Activated naive CD8-positive, alpha-beta T cell treated with anti-CD3 and anti-CD28 coated beads, Interleukin-2, amount 50 U/mL, for 24 hours (primary cell): ENCODE measurements around the gene PARP1.

Experiments used
- ATAC-seq: fragments of 150-1000 bp; cut with Tn5 transposase; one replicate; pipeline ENCODE4 v1.10.0; 2021
- DNase-seq: peaks from one replicate; pipeline ENCODE4 v3.0.0; 2021
- H3K27ac Mint-ChIP-seq: one replicate; pipeline ENCODE4 v1.8.0; 2021; ENCODE audit warnings: mild to moderate bottlenecking, mixed read lengths
- H3K27me3 Mint-ChIP-seq: one replicate; pipeline ENCODE4 v1.8.0; 2021; ENCODE audit warnings: mixed read lengths
- H3K36me3 Mint-ChIP-seq: one replicate; pipeline ENCODE4 v1.8.0; 2021; ENCODE audit warnings: low read depth, mixed read lengths
- H3K4me1 Mint-ChIP-seq: one replicate; pipeline ENCODE4 v1.8.0; 2021; ENCODE audit warnings: mixed read lengths
- H3K4me3 Mint-ChIP-seq: one replicate; pipeline ENCODE4 v1.8.0; 2021; ENCODE audit warnings: mild to moderate bottlenecking, moderate library complexity, mixed read lengths
- H3K9me3 Mint-ChIP-seq: one replicate; pipeline ENCODE4 v1.8.0; 2021; ENCODE audit warnings: mixed read lengths

The PARP1 gene

DNA sequence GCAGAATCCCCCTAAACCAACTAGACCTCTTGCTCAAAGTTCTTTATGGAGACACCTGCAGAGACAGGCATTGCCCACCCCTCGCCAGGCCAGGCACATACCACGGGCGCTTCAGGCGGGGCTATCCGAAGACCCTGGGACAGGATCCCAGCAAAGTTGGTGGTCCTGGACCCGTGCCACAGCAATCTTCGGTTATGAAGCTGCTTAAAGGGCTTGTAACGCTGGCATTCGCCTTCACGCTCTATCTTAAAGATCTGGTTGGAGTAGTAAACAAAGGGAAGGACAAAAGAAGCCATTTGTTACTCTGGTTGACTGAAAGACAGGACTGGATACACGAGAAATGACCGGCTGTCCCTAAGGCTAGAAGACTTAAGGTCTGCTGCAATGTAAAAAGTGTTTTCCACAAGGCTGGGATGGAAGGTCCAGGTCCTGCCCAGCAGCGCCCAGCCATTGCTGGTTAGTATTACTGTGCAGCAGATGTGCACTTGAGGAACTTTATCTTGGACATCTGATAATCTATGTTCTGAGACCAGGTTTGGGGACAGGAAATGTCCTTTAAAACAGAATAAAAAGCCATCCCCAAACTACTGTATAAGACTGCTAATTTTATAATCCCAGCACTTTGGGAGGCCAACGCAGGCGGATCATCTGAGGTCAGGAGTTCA, 42.9 kb downstream of the PARP1 start:
- Mint-ChIP-seq H3K4me3 (no peak overlapping the region), H3K4me1 (no peaks in the 10 kb centered on the region), H3K27me3 (no peaks in the 10 kb centered on the region), H3K36me3 (peaks cover 55% of the 10 kb centered on the region), H3K9me3 (no peaks in the 10 kb centered on the region), H3K27ac (no peak overlapping the region)
- no peak for ATAC-seq
- no peak for DNase-seq

- Mint-ChIP-seq H3K36me3 (peaks cover 56% of the 10 kb centered on the region), H3K27me3 (no peaks in the 10 kb centered on the region), H3K4me3 (no peak overlapping the region), H3K9me3 (no peaks in the 10 kb centered on the region), H3K27ac (no peak overlapping the region), H3K4me1 (no peaks in the 10 kb centered on the region)
- ATAC-seq (no peak), DNase-seq (no peak)
Measured at GRCh38 chr1:226364514-226364899, 43.4 kb downstream of the PARP1 start.

DNA sequence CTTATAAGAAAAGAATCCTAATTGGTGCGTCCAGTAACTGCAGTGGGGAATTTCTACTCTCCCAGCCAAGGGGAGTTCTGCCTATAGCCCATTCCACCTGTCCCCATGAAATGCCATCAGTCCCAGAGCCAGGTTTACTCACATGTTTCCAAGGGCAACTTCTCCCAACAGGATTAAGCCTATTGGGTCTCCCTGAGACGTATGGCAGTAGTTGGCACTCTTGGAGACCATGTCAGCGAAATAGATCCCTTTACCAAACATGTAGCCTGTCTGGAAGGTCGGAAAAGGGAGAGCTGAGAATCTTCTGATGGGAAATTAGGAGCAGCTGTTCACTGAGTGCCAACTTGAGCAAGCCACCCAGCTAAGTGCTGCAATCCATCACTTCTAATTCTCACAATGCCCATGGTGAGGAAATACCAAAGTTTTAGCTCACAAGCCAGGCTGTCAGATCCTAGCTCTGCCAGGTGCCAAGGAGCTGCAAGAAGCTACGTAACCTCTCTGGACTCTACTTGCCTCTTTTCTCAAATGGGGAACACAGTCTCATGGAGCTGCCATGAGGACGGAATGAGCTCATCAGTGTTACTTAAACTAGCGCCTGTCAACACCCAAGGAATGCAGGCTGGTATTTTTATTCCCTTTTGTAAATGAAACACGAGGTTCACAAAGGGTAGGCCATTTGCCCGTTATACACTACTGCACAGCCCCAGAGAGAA, 43.9 kb downstream of the PARP1 start:
- no peaks in the 10 kb centered on the region for H3K9me3 Mint-ChIP-seq
- ATAC-seq (no peak), DNase-seq (no peak)
- H3K27me3 Mint-ChIP-seq, result no peaks in the 10 kb centered on the region
- H3K36me3 Mint-ChIP-seq, result peaks cover 57% of the 10 kb centered on the region
- no peaks in the 10 kb centered on the region for H3K4me1 Mint-ChIP-seq
- H3K4me3 Mint-ChIP-seq, result no peak overlapping the region
- H3K27ac Mint-ChIP-seq, result no peak overlapping the region

DNA sequence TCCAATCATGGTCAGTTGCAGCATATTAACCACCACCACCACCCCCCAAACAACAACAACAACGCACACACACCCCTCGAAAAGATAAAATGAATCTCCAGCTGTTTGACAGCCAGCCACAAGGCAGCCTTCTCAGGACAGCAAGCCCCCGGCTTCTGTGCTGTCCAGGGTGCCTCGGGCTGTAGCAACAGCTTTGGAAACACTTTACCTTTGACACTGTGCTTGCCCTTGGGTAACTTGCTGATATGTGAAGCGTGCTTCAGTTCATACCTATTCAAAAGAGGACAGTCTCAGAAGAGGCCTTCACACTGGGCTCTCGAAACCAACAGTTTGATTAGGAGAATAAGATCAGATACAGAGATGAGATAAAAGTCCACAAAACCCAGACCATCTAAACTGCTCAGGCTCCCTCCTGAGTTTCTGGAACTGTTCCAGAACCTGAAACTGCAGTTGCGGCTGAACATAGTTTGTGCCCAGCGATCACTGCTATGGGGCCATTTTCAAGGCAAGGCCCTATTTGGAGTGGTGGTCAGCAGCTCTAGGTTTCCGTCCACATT, 44.9 kb downstream of the PARP1 start:
- DNase-seq, result no peak
- Mint-ChIP-seq H3K36me3 (peaks cover 59% of the 10 kb centered on the region), H3K27me3 (no peaks in the 10 kb centered on the region)

GRCh38 chr1:226362361-226362760, 45.5 kb downstream of the PARP1 start:
- no peak overlapping the region for H3K4me3 Mint-ChIP-seq
- peaks cover 59% of the 10 kb centered on the region for H3K36me3 Mint-ChIP-seq
- DNase-seq (no peak), ATAC-seq (no peak)
- H3K9me3 Mint-ChIP-seq, result no peaks in the 10 kb centered on the region
- no peaks in the 10 kb centered on the region for H3K4me1 Mint-ChIP-seq
- H3K27ac Mint-ChIP-seq, result no peak overlapping the region
- H3K27me3 Mint-ChIP-seq, result no peaks in the 10 kb centered on the region

More for the DNA sequence above, 44.9 kb downstream of the PARP1 start:
- H3K27ac Mint-ChIP-seq, result no peak overlapping the region
- no peak for ATAC-seq
- H3K4me3 Mint-ChIP-seq, result no peak overlapping the region
- H3K9me3 Mint-ChIP-seq, result no peaks in the 10 kb centered on the region
- no peaks in the 10 kb centered on the region for H3K4me1 Mint-ChIP-seq

DNA sequence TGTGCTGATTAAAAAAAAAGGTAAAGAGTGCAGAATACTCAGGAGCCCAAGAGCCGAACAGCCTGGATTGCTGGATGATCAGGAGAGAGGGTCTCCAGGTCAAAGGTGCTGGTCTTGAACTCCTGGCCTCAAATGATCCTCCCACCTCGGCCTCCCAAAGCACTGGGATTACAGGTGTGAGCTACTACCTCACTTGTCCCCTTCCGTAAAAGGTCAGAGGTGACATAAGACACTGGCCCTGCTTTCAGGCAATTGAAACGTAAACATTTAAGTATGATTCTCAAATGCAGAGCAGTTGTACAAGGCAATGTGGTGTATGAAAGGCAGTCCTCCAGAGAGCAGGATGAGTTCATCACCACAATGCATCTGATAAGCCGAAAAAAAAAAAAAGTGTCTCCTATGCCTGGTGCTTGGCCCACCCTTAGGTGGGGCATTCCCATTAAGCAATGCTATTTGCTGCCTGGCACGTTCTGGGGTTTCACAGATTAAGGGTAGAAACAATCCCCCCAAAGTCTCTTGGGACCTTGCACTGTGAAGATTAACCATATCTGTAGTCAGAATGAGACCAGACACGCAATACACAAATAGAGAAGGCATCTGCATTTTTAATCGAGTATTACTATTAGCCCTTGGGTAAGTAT, 47.7 kb downstream of the PARP1 start:
- no peaks in the 10 kb centered on the region for H3K27me3 Mint-ChIP-seq
- H3K4me3 Mint-ChIP-seq, result no peak overlapping the region
- no peaks in the 10 kb centered on the region for H3K9me3 Mint-ChIP-seq
- ATAC-seq (no peak), DNase-seq (no peak)
- no peak overlapping the region for H3K27ac Mint-ChIP-seq
- H3K36me3 Mint-ChIP-seq, result peaks cover 50% of the 10 kb centered on the region
- no peaks in the 10 kb centered on the region for H3K4me1 Mint-ChIP-seq

GRCh38 chr1:226357416-226357815, 50.5 kb downstream of the PARP1 start:
- H3K36me3 Mint-ChIP-seq, result peaks cover 33% of the 10 kb centered on the region
- no peak overlapping the region for H3K4me3 Mint-ChIP-seq
- no peak overlapping the region for H3K27ac Mint-ChIP-seq
- ATAC-seq (no peak), DNase-seq (no peak)
- H3K27me3 Mint-ChIP-seq, result no peaks in the 10 kb centered on the region
- H3K9me3 Mint-ChIP-seq, result no peaks in the 10 kb centered on the region
- no peaks in the 10 kb centered on the region for H3K4me1 Mint-ChIP-seq

- peaks cover 19% of the 10 kb centered on the region for H3K36me3 Mint-ChIP-seq
- ATAC-seq, result no peak
- H3K4me1 Mint-ChIP-seq, result no peaks in the 10 kb centered on the region
- H3K27ac Mint-ChIP-seq, result no peak overlapping the region
- DNase-seq, result no peak
- no peaks in the 10 kb centered on the region for H3K9me3 Mint-ChIP-seq
- H3K4me3 Mint-ChIP-seq, result no peak overlapping the region
- H3K27me3 Mint-ChIP-seq, result no peaks in the 10 kb centered on the region
Measured at GRCh38 chr1:226355669-226356551, 52.0 kb downstream of the PARP1 start.

- ATAC-seq (no peak), DNase-seq (no peak)
- Mint-ChIP-seq H3K27ac (no peak overlapping the region), H3K27me3 (no peaks in the 10 kb centered on the region), H3K9me3 (no peaks in the 10 kb centered on the region), H3K4me3 (no peak overlapping the region), H3K36me3 (peaks cover 12% of the 10 kb centered on the region), H3K4me1 (peaks cover under 1% of the 10 kb centered on the region)
Measured at GRCh38 chr1:226355016-226355415, 52.9 kb downstream of the PARP1 start.

DNA sequence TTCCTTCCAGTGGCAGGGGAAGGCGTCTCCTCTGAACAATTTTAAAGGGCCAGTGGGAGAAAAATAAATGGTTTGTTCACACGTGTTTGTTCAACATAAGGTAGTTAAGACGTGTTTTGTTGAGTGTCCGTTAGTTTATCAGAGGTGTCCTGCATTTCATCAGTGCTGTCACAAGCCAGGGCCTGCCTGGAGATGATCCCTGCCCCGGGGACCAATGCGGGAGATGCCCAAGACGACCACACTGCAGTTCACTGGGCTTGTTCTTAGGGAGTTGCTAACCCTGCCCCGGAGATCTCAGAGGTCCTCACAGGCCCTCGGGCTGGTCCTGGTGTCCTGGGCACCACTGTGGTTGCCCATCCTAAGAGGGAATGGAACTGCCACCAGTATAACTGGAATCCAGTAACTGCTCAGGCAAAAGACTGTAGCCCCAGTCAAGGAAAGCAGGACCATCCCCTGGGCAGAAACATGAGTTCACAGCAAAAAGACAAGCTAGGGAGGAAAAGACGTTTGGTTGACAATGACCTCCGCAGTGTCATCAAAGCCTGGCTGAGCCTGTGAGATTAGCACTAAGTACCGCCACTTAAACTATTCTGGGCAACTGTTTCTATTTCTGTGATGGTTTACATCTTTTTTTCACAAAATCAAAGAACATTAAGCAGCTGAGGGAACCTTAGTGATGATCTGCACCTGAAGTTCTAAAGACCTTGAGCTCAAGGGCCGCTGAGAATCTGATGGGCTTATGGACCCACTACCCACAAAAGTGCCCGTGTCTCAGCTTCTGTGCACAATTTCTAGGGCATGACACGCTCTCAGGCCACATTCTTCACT, 54.0 kb downstream of the PARP1 start:
- H3K4me1 Mint-ChIP-seq, result peaks cover 2% of the 10 kb centered on the region
- H3K4me3 Mint-ChIP-seq, result no peak overlapping the region
- DNase-seq (no peak), ATAC-seq (no peak)
- no peaks in the 10 kb centered on the region for H3K9me3 Mint-ChIP-seq
- no peak overlapping the region for H3K27ac Mint-ChIP-seq
- no peaks in the 10 kb centered on the region for H3K27me3 Mint-ChIP-seq
- H3K36me3 Mint-ChIP-seq, result peaks cover 4% of the 10 kb centered on the region

- no peak overlapping the region for H3K4me3 Mint-ChIP-seq
- H3K27ac Mint-ChIP-seq, result no peak overlapping the region
- DNase-seq, result no peak
- H3K9me3 Mint-ChIP-seq, result no peaks in the 10 kb centered on the region
- ATAC-seq, result no peak
- H3K27me3 Mint-ChIP-seq, result no peaks in the 10 kb centered on the region
- H3K4me1 Mint-ChIP-seq, result peaks cover 2% of the 10 kb centered on the region
- H3K36me3 Mint-ChIP-seq, result peaks cover 2% of the 10 kb centered on the region
Measured at GRCh38 chr1:226351709-226352108, 56.2 kb downstream of the PARP1 start.

DNA sequence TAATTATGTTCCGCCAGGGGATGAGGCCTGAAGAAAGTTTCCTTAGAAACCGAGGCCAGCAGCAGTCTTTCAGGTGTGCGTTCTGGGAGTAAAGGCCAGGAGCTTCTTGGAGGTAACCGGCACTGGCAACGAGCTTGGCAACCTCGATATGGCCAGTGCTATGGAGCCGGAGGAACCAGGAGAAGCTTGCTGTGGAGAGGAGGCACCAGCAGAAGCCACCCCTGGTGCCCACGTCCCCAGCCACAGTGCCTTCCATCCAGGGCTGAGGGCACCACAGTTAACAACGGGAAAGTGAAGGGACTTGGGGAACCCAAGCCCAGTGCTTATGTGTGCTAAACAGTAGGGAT, 57.4 kb downstream of the PARP1 start:
- Mint-ChIP-seq H3K27me3 (no peaks in the 10 kb centered on the region), H3K27ac (no peak overlapping the region), H3K9me3 (no peaks in the 10 kb centered on the region)

GRCh38 chr1:226349801-226350518, 57.9 kb downstream of the PARP1 start:
- peaks cover 5% of the 10 kb centered on the region for H3K4me1 Mint-ChIP-seq
- no peak overlapping the region for H3K27ac Mint-ChIP-seq
- H3K27me3 Mint-ChIP-seq, result no peaks in the 10 kb centered on the region
- H3K36me3 Mint-ChIP-seq, result no peaks in the 10 kb centered on the region
- no peak overlapping the region for H3K4me3 Mint-ChIP-seq
- H3K9me3 Mint-ChIP-seq, result no peaks in the 10 kb centered on the region
- ATAC-seq, result no peak
- DNase-seq, result no peak

More for the DNA sequence above, 57.4 kb downstream of the PARP1 start:
- no peak overlapping the region for H3K4me3 Mint-ChIP-seq
- DNase-seq (no peak), ATAC-seq (no peak)
- peaks cover 2% of the 10 kb centered on the region for H3K4me1 Mint-ChIP-seq
- H3K36me3 Mint-ChIP-seq, result no peaks in the 10 kb centered on the region
